ENCODE results near the gene CHCHD10.
A peak's percentile ranks its signal among the peaks of the same experiment; 100 is the strongest.

Gene CHCHD10

GRCh38 chr22:23774114-23774921 is 6.5 kb upstream of the CHCHD10 start:
- Histone ChIP-seq H2BK120ac (ENCODE audit: low read depth, low read length) (no peak overlapping the region), H2AK5ac (ENCODE audit: low read depth, low read length) (peak overlapping the region; percentile 92), H2BK15ac (ENCODE audit: low read length) (peak overlapping the region; percentile 79), H3K4ac (ENCODE audit: low read length) (no peak overlapping the region), H3K9me3 (replicated peaks in 1 of 2; ENCODE audit: control insufficient read depth in 2 of 2, insufficient read depth in 1 of 2, low read depth in 1 of 2, low read length in 2 of 2) (no peaks in the 10 kb centered on the region), H2AFZ (ENCODE audit: low read length) (no peak overlapping the region), H3K36me3 (replicated peaks in 1 of 2; ENCODE audit: control insufficient read depth in 2 of 2, insufficient read depth in 2 of 2, low read length in 2 of 2) (no peaks in the 10 kb centered on the region), H3K27ac (replicated peaks; ENCODE audit: low read length) (no peak overlapping the region), H3K79me1 (ENCODE audit: low read depth, low read length) (peaks cover 2% of the 10 kb centered on the region), H3K9ac (ENCODE audit: low read depth, low read length, poor library complexity) (no peak overlapping the region), H3K4me2 (ENCODE audit: insufficient read depth, low read length, poor library complexity, severe bottlenecking) (no peak overlapping the region), H3K18ac (ENCODE audit: low read length) (peak overlapping the region; percentile 84), H2BK5ac (ENCODE audit: low read length) (peak overlapping the region; percentile 68), H4K8ac (ENCODE audit: low read depth, low read length) (no peak overlapping the region), H3K14ac (ENCODE audit: low read length) (no peak overlapping the region), H3K4me1 (ENCODE audit: control insufficient read depth in 2 of 2, insufficient read depth in 1 of 2, low read depth in 1 of 2, low read length in 2 of 2) (peaks cover 13 to 18% of the 10 kb centered on the region in 2 donors), H2BK12ac (ENCODE audit: low read length) (peak overlapping the region; percentile 96), H4K91ac (ENCODE audit: low read depth, low read length, poor library complexity) (peak overlapping the region; percentile 24), H3K27me3 (ENCODE audit: control insufficient read depth in 3 of 3, insufficient read depth in 3 of 3, low read depth in 1 of 3, low read length in 3 of 3) (peaks cover 0 to 14% (median 14%) of the 10 kb centered on the region in 3 experiments), H3K4me3 (ENCODE audit: low read length in 2 of 2) (no peak overlapping the region), H3K23ac (ENCODE audit: low read depth, low read length, poor library complexity) (no peak overlapping the region)
- no CpG with 5 or more reads among the region's 12 CpGs for WGBS, 2 donors (ENCODE audit: extremely low coverage in 2 of 2, insufficient read length in 2 of 2, insufficient replicate concordance in 1 of 2)
- no peak for DNase-seq (ENCODE audit: low spot score)

GRCh38 chr22:23773483-23774113 is 5.8 kb upstream of the CHCHD10 start:
- Histone ChIP-seq H3K23ac (ENCODE audit: low read depth, low read length, poor library complexity) (peak overlapping the region; percentile 85), H3K14ac (ENCODE audit: low read length) (peak overlapping the region; percentile 56), H3K4me3 (ENCODE audit: low read length in 2 of 2) (peak overlapping the region; percentile 51 to 77), H3K4ac (ENCODE audit: low read length) (no peak overlapping the region), H3K9ac (ENCODE audit: low read depth, low read length, poor library complexity) (peak overlapping the region; percentile 60), H2AFZ (ENCODE audit: low read length) (peak overlapping the region; percentile 87), H2BK5ac (ENCODE audit: low read length) (peak overlapping the region; percentile 68), H3K27ac (replicated peaks; ENCODE audit: low read length) (no peak overlapping the region), H3K4me2 (ENCODE audit: insufficient read depth, low read length, poor library complexity, severe bottlenecking) (peak overlapping the region; percentile 80), H3K4me1 (ENCODE audit: control insufficient read depth in 2 of 2, insufficient read depth in 1 of 2, low read depth in 1 of 2, low read length in 2 of 2) (peaks cover 15 to 22% of the 10 kb centered on the region in 2 donors), H3K9me3 (replicated peaks in 1 of 2; ENCODE audit: control insufficient read depth in 2 of 2, insufficient read depth in 1 of 2, low read depth in 1 of 2, low read length in 2 of 2) (no peaks in the 10 kb centered on the region), H3K79me1 (ENCODE audit: low read depth, low read length) (peaks cover 2% of the 10 kb centered on the region), H2BK15ac (ENCODE audit: low read length) (peak overlapping the region; percentile 79), H3K18ac (ENCODE audit: low read length) (peak overlapping the region; percentile 84), H2AK5ac (ENCODE audit: low read depth, low read length) (peak overlapping the region; percentile 92), H4K8ac (ENCODE audit: low read depth, low read length) (no peak overlapping the region), H2BK12ac (ENCODE audit: low read length) (peak overlapping the region; percentile 96), H3K36me3 (replicated peaks in 1 of 2; ENCODE audit: control insufficient read depth in 2 of 2, insufficient read depth in 2 of 2, low read length in 2 of 2) (no peaks in the 10 kb centered on the region), H4K91ac (ENCODE audit: low read depth, low read length, poor library complexity) (peak overlapping the region; percentile 24), H3K27me3 (ENCODE audit: control insufficient read depth in 3 of 3, insufficient read depth in 3 of 3, low read depth in 1 of 3, low read length in 3 of 3) (peaks cover 0 to 18% (median 14%) of the 10 kb centered on the region in 3 experiments), H2BK120ac (ENCODE audit: low read depth, low read length) (peak overlapping the region; percentile 56)
- WGBS, 2 donors (ENCODE audit: extremely low coverage in 2 of 2, insufficient read length in 2 of 2, insufficient replicate concordance in 1 of 2): no CpG with 5 or more reads among the region's 7 CpGs
- no peak for DNase-seq (ENCODE audit: low spot score)

GRCh38 chr22:23772649-23773473 is 5.1 kb upstream of the CHCHD10 start, which contains the start of gene MMP11:
Gene MMP11 (plus strand): TSS chr22:23772849. CDS start chr22:23772871, 22 bp downstream.
- no peak within 1 kb of the TSS for H3K27ac ChIP-seq (replicated peaks; ENCODE audit: low read length)
- H3K4me2 ChIP-seq (ENCODE audit: insufficient read depth, low read length, poor library complexity, severe bottlenecking): peak within 1 kb of the TSS; percentile 80
- H3K79me1 ChIP-seq (ENCODE audit: low read depth, low read length): peaks cover 2% of the 10 kb centered on the region
- H3K23ac ChIP-seq (ENCODE audit: low read depth, low read length, poor library complexity): peak within 1 kb of the TSS; percentile 85
- peak within 1 kb of the TSS; percentile 83 for H3K9ac ChIP-seq (ENCODE audit: low read depth, low read length, poor library complexity)
- no peaks in the 10 kb centered on the region for H3K36me3 ChIP-seq (replicated peaks in 1 of 2; ENCODE audit: control insufficient read depth in 2 of 2, insufficient read depth in 2 of 2, low read length in 2 of 2)
- peaks cover 0 to 18% (median 14%) of the 10 kb centered on the region in 3 experiments for H3K27me3 ChIP-seq (ENCODE audit: control insufficient read depth in 3 of 3, insufficient read depth in 3 of 3, low read depth in 1 of 3, low read length in 3 of 3)
- peak within 1 kb of the TSS; percentile 56 for H2BK120ac ChIP-seq (ENCODE audit: low read depth, low read length)
- H3K14ac ChIP-seq (ENCODE audit: low read length): peak within 1 kb of the TSS; percentile 56
- no peak within 1 kb of the TSS for H4K8ac ChIP-seq (ENCODE audit: low read depth, low read length)
- no peak within 1 kb of the TSS for H3K4ac ChIP-seq (ENCODE audit: low read length)
- H3K18ac ChIP-seq (ENCODE audit: low read length): peak within 1 kb of the TSS; percentile 96
- peaks cover 15 to 22% of the 10 kb centered on the region in 2 donors for H3K4me1 ChIP-seq (ENCODE audit: control insufficient read depth in 2 of 2, insufficient read depth in 1 of 2, low read depth in 1 of 2, low read length in 2 of 2)
- no peaks in the 10 kb centered on the region for H3K9me3 ChIP-seq (replicated peaks in 1 of 2; ENCODE audit: control insufficient read depth in 2 of 2, insufficient read depth in 1 of 2, low read depth in 1 of 2, low read length in 2 of 2)
- H2BK15ac ChIP-seq (ENCODE audit: low read length): peak within 1 kb of the TSS; percentile 79
- peak within 1 kb of the TSS; percentile 24 for H4K91ac ChIP-seq (ENCODE audit: low read depth, low read length, poor library complexity)
- WGBS, 2 donors (ENCODE audit: extremely low coverage in 2 of 2, insufficient read length in 2 of 2, insufficient replicate concordance in 1 of 2): no CpG with 5 or more reads among the region's 79 CpGs
- no peak for DNase-seq (ENCODE audit: low spot score)
- peak within 1 kb of the TSS; percentile 96 for H2BK12ac ChIP-seq (ENCODE audit: low read length)
- H2BK5ac ChIP-seq (ENCODE audit: low read length): peak within 1 kb of the TSS; percentile 87
- peak within 1 kb of the TSS; percentile 87 for H2AFZ ChIP-seq (ENCODE audit: low read length)
- H2AK5ac ChIP-seq (ENCODE audit: low read depth, low read length): peak within 1 kb of the TSS; percentile 92
- H3K4me3 ChIP-seq (ENCODE audit: low read length in 2 of 2): peak within 1 kb of the TSS; percentile 51 to 77
